ENCODE results near the gene RTN4RL1. TPM values are rescaled to one million over a fixed set of nuclear protein-coding genes. Genes with fewer than 3 reads are reported as not detected.
"Not testable (repeated sequence)": the region's sequence is repeated elsewhere in the genome, so short reads cannot be mapped to it uniquely, and the experiment has no call there.

RTN4RL1 gene
- total RNA-seq, 2 experiments from 2014 or later, result 0.33 to 0.35 TPM

DNA sequence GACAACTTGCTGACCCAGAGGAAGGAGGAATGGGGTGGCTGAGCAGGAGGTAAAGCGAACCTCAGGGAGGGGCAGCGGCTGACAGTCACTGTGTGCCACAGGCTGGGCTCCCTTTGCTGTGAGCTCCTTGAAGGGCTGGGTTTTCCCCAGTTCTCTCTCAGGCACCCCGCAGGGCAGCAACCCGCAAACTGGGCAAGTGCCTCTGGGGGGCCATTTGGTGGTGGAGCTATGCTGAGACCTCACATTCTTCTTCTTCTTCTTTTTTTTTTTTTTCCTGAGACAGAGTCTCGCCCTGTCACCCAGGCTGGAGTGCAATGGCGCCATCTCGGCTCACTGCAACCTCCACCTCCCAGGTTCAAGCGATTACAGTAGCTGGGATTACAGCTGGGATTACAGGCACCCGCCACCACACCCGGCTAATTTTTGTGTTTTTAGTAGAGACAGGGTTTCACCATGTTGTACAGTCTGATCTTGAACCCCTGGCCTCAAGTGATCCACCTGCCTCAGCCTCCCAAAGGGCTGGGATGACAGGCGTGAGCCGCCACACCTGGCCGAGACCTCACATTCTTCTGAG, 42.3 kb downstream of the RTN4RL1 start:
- H3K27ac Mint-ChIP-seq; H3K27me3 Mint-ChIP-seq; DNase-seq; H3K36me3 Mint-ChIP-seq (ENCODE audit: low read depth); POLR2A ChIA-PET; H3K9me3 Mint-ChIP-seq; H3K4me1 Mint-ChIP-seq; H3K4me3 Mint-ChIP-seq: not testable (repeated sequence)
- CTCF ChIA-PET, result interaction anchor here (0.7 kb wide), 1 partner anchor 103 kb away, joined by 3 read pairs; no protein-coding TSS in a partner anchor

DNA sequence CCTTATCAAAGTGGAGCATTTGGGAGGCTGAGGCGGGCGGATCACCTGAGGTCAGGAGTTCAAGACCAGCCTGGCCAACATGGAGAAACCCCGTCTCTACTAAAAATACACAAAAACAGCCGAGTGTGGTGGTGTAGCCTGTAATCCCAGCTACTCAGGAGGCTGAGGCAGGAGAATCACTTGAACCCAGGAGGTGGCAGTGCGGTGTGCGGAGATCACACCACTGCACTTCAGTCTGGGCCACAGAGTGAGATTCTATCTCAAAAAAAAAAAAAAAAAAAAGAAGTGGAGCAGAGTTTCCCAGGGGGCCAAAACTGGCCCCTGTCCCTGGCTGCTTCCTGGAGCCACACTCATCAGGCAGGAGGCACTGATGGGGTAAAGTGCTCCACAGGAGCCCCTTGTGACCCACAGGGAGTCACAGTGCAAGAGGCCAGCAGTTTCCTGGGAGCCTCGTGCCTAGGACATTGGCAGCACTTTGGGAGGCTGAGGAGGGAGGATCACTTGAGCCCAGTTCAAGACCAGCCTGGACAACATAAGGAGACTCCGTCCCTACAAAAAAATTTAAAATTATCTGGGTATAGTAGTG, 44.4 kb downstream of the RTN4RL1 start:
- POLR2A ChIA-PET, result no interaction called here
- Mint-ChIP-seq H3K4me3 (no peak overlapping the region), H3K27ac (no peak overlapping the region), H3K9me3 (no peaks in the 10 kb centered on the region), H3K4me1 (peaks cover 11% of the 10 kb centered on the region), H3K27me3 (peaks cover 16% of the 10 kb centered on the region), H3K36me3 (ENCODE audit: low read depth) (no peaks in the 10 kb centered on the region)
- CTCF ChIA-PET, result interaction anchor here (0.7 kb wide), 1 partner anchor 948 kb away, joined by 4 read pairs; no protein-coding TSS in a partner anchor
- DNase-seq, result no peak

- peaks cover 16% of the 10 kb centered on the region for H3K4me1 Mint-ChIP-seq
- no peak for DNase-seq
- peaks cover 21% of the 10 kb centered on the region for H3K27me3 Mint-ChIP-seq
- H3K4me3 Mint-ChIP-seq, result no peak overlapping the region
- POLR2A ChIA-PET, result no interaction called here
- no peaks in the 10 kb centered on the region for H3K9me3 Mint-ChIP-seq
- H3K36me3 Mint-ChIP-seq (ENCODE audit: low read depth), result no peaks in the 10 kb centered on the region
- no peak overlapping the region for H3K27ac Mint-ChIP-seq
- CTCF ChIA-PET, result no interaction called here
Observed at GRCh38 chr17:1979182-1979985, 45.8 kb downstream of the RTN4RL1 start.

GRCh38 chr17:1978396-1978949, 46.7 kb downstream of the RTN4RL1 start:
- H3K4me1 Mint-ChIP-seq, result peaks cover 16% of the 10 kb centered on the region
- no peak overlapping the region for H3K27ac Mint-ChIP-seq
- no peaks in the 10 kb centered on the region for H3K9me3 Mint-ChIP-seq
- DNase-seq, result no peak
- POLR2A ChIA-PET, result no interaction called here
- no peaks in the 10 kb centered on the region for H3K36me3 Mint-ChIP-seq (ENCODE audit: low read depth)
- peaks cover 25% of the 10 kb centered on the region for H3K27me3 Mint-ChIP-seq
- CTCF ChIA-PET, result no interaction called here
- H3K4me3 Mint-ChIP-seq, result no peak overlapping the region

DNA sequence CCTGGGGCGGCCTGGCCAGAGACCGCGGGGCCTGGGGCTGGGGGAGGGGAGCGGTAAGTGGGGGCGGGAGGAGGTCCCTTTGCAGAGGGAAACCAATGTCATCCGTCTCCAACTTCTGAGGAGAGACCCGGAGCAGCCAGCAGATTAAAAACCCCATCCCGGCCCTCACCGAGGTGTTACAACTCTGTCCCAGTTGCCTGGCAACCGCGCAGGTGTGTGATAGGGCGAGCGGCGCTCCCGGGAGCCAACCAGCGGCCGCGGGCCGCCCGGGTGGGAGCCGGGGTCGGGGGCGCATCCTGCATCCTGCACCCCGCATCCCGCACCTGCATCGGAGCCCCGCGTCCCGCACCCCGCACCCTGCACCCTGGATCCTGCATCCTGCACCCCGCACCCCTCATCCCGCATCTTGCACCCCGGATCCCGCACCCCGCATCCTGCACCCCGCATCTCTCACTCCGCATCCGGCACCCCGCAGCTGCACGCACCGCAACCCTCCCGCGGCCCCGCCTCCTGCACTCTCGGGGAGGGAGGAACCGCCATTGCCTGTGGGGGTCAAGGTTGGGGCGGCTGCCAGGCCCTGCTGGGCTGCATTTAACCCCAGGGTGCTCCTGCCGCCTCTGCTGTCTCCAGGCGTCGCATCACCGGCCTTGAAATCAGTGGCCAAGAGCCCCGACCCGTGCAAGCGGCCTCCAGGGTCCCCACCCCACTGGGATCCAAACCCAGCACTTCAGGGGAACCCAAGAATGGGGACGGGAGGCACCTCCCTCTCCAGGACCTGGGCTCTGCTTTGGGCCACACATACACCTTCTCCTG, 47.3 kb downstream of the RTN4RL1 start:
- no peak overlapping the region for H3K4me3 Mint-ChIP-seq
- peaks cover 16% of the 10 kb centered on the region for H3K4me1 Mint-ChIP-seq
- H3K27me3 Mint-ChIP-seq, result peaks cover 25% of the 10 kb centered on the region
- H3K9me3 Mint-ChIP-seq, result no peaks in the 10 kb centered on the region
- CTCF ChIA-PET, result no interaction called here
- H3K36me3 Mint-ChIP-seq (ENCODE audit: low read depth), result no peaks in the 10 kb centered on the region
- POLR2A ChIA-PET, result no interaction called here
- DNase-seq, result no peak
- no peak overlapping the region for H3K27ac Mint-ChIP-seq

GRCh38 chr17:1976683-1977064, 48.5 kb downstream of the RTN4RL1 start:
- Mint-ChIP-seq H3K27ac (no peak overlapping the region), H3K4me1 (peaks cover 21% of the 10 kb centered on the region), H3K9me3 (no peaks in the 10 kb centered on the region), H3K36me3 (ENCODE audit: low read depth) (no peaks in the 10 kb centered on the region), H3K4me3 (no peak overlapping the region), H3K27me3 (peaks cover 30% of the 10 kb centered on the region)
- POLR2A ChIA-PET, result no interaction called here
- CTCF ChIA-PET, result no interaction called here
- DNase-seq, result no peak

DNA sequence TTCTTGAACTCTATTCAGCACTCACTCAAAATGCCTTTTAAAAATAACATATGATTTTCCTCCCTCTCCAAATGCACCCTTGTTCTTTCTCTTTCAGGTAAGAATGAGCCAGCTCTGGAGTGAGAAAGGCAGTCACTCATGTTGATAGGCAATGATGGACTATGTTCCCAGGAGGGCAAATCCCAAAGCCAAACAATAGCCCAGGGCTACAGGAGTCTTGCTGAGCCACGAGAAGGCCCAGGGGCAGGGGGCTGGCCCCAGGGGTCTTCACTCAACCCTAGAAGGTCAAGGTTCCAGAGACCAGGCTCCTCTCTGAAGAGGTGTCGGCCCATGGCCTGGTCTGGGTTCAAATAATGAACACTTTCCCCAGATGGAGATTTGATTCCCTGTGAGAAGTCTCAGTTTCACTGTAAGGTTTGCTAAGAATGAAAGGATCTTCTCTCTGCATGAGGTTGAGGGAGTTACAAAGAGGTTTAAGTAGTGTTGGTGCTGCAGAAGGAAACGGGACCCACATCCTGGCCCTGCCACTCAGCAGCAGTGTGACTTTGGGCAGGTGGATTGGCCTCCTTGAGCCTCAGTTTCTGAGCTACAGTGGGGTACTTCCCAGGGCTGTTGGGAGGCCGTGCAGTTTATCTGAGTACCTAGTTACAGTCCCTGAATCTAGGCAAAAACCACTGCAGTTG, 49.0 kb downstream of the RTN4RL1 start:
- CTCF ChIA-PET, result no interaction called here

DNA sequence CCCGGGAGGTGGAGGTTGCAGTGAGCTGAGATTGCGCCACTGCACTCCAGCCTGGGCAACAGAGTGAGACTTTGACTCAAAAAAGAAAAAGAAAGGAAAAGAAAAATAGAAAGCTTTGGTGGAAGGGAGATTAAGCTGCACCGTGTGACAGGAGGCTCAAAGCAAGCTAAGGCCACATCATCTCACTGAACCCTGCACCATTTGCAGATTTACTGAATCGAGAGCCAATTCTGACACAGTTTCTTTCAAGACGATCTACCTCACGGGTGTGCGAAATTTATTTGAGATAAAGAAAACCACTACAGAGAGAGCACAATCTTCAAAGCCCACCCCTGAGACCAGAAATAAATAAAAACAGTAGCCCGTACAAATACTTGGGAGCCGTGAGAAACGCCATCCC, 49.6 kb downstream of the RTN4RL1 start:
- peaks cover 37% of the 10 kb centered on the region for H3K27me3 Mint-ChIP-seq
- peak overlapping the region; percentile 61 for H3K27ac Mint-ChIP-seq
- peaks cover 21% of the 10 kb centered on the region for H3K4me1 Mint-ChIP-seq
- H3K36me3 Mint-ChIP-seq (ENCODE audit: low read depth), result no peaks in the 10 kb centered on the region
- H3K9me3 Mint-ChIP-seq, result peaks cover 6% of the 10 kb centered on the region
- DNase-seq, result no peak
- no peak overlapping the region for H3K4me3 Mint-ChIP-seq
- POLR2A ChIA-PET, result no interaction called here
- CTCF ChIA-PET, result no interaction called here

More for the DNA sequence above, 49.0 kb downstream of the RTN4RL1 start:
- peaks cover 21% of the 10 kb centered on the region for H3K4me1 Mint-ChIP-seq
- peaks cover 2% of the 10 kb centered on the region for H3K9me3 Mint-ChIP-seq
- H3K36me3 Mint-ChIP-seq (ENCODE audit: low read depth), result no peaks in the 10 kb centered on the region
- peak; percentile 21 for DNase-seq
- POLR2A ChIA-PET, result no interaction called here
- no peak overlapping the region for H3K27ac Mint-ChIP-seq
- H3K4me3 Mint-ChIP-seq, result no peak overlapping the region
- H3K27me3 Mint-ChIP-seq, result peaks cover 31% of the 10 kb centered on the region

- ChIA-PET POLR2A (no interaction called here), CTCF (no interaction called here)
- H3K4me3 Mint-ChIP-seq, result no peak overlapping the region
- H3K27ac Mint-ChIP-seq, result no peak overlapping the region
- H3K4me1 Mint-ChIP-seq, result peaks cover 21% of the 10 kb centered on the region
- no peaks in the 10 kb centered on the region for H3K36me3 Mint-ChIP-seq (ENCODE audit: low read depth)
- H3K9me3 Mint-ChIP-seq, result peaks cover 6% of the 10 kb centered on the region
- peaks cover 31% of the 10 kb centered on the region for H3K27me3 Mint-ChIP-seq
- no peak for DNase-seq
Observed at GRCh38 chr17:1972487-1973160, 52.5 kb downstream of the RTN4RL1 start.

GRCh38 chr17:1970843-1971384, 54.2 kb downstream of the RTN4RL1 start:
- H3K4me3 Mint-ChIP-seq, result no peak overlapping the region
- CTCF ChIA-PET, result no interaction called here

GRCh38 chr17:1969712-1970111, 55.4 kb downstream of the RTN4RL1 start:
- peaks cover 20% of the 10 kb centered on the region for H3K27me3 Mint-ChIP-seq
- DNase-seq, result no peak
- peaks cover 6% of the 10 kb centered on the region for H3K9me3 Mint-ChIP-seq
- H3K36me3 Mint-ChIP-seq (ENCODE audit: low read depth), result no peaks in the 10 kb centered on the region
- peaks cover 9% of the 10 kb centered on the region for H3K4me1 Mint-ChIP-seq
- no peak overlapping the region for H3K27ac Mint-ChIP-seq
- no peak overlapping the region for H3K4me3 Mint-ChIP-seq
- ChIA-PET POLR2A (no interaction called here), CTCF (interaction anchor here (0.7 kb wide), 1 partner anchor 75 kb away, joined by 3 read pairs; no protein-coding TSS in a partner anchor)

More at GRCh38 chr17:1970843-1971384, 54.2 kb downstream of the RTN4RL1 start:
- Mint-ChIP-seq H3K4me1 (peaks cover 14% of the 10 kb centered on the region), H3K36me3 (ENCODE audit: low read depth) (no peaks in the 10 kb centered on the region), H3K27ac (no peak overlapping the region), H3K9me3 (peaks cover 6% of the 10 kb centered on the region), H3K27me3 (peaks cover 25% of the 10 kb centered on the region)
- no peak for DNase-seq
- POLR2A ChIA-PET, result no interaction called here

- H3K4me1 Mint-ChIP-seq, result peaks cover 3% of the 10 kb centered on the region
- POLR2A ChIA-PET, result no interaction called here
- H3K27me3 Mint-ChIP-seq, result peaks cover 11% of the 10 kb centered on the region
- H3K27ac Mint-ChIP-seq, result no peak overlapping the region
- H3K9me3 Mint-ChIP-seq, result peaks cover 6% of the 10 kb centered on the region
- CTCF ChIA-PET, result no interaction called here
- no peak for DNase-seq
- no peak overlapping the region for H3K4me3 Mint-ChIP-seq
- no peaks in the 10 kb centered on the region for H3K36me3 Mint-ChIP-seq (ENCODE audit: low read depth)
Observed at GRCh38 chr17:1967213-1967612, 57.9 kb downstream of the RTN4RL1 start.
